Cardiac muscle cell (in vitro differentiated cells and primary cell): ENCODE data around the gene ECHDC3. TPM values are rescaled to one million over a fixed set of nuclear protein-coding genes. Genes with fewer than 3 reads are reported as not detected.

Experiments used
- DNase-seq, 2 donors: peaks; one replicate each; pipeline versions ENCODE4 v3.0.0 to v3.0.0-alpha.2; 2010 to 2017; ENCODE audit warnings: low read depth in 1 of 2, low spot score in 1 of 2
- H3K27ac ChIP-seq: fragments of 200-600 bp; sonication (generic); 2 replicates; pipeline ENCODE4 v1.5.1; 2016
- H3K27me3 ChIP-seq: fragments of 200-600 bp; sonication (generic); 2 replicates; pipeline ENCODE4 v1.6.0; 2016; ENCODE audit warnings: control low read depth
- H3K36me3 ChIP-seq: fragments of 200-600 bp; sonication (generic); 2 replicates; pipeline ENCODE4 v1.5.1; 2016; ENCODE audit warnings: control low read depth
- H3K4me1 ChIP-seq: fragments of 200-600 bp; sonication (generic); 2 replicates; pipeline ENCODE4 v1.8.1; 2017; ENCODE audit warnings: low read depth, mild to moderate bottlenecking, mixed run types
- H3K4me3 ChIP-seq: fragments of 200-600 bp; sonication (generic); 2 replicates; pipeline ENCODE4 v1.5.1; 2016; ENCODE audit warnings: mild to moderate bottlenecking
- H3K9me3 ChIP-seq: fragments of 200-600 bp; sonication (generic); 2 replicates; pipeline ENCODE4 v1.5.1; 2017; ENCODE audit warnings: low read depth, mild to moderate bottlenecking, control low read depth
- CTCF ChIP-seq: IDR thresholded peaks from 2 replicates; pipeline ENCODE4 v1.5.1; 2012; ENCODE audit warnings: low read depth, mild to moderate bottlenecking, low read length
- polyA plus RNA-seq: library from polyadenylated mRNA; unstranded; fragments of >200 nt; fragmentation: Nextera tagmentation; extraction: Ambion mirVana; gene quantifications from 2 replicates; pipeline ENCODE4 v1.2.1, GENCODE V29; 2016
- total RNA-seq: library from RNA; depleted of rRNA; stranded (reverse); fragments of >200 nt; gene quantifications from 2 replicates; pipeline ENCODE4 v1.2.3, GENCODE V29; 2016

The ECHDC3 gene
- total and polyA plus RNA-seq, 2 experiments from 2014 or later: 8.4 to 32.0 TPM

DNA sequence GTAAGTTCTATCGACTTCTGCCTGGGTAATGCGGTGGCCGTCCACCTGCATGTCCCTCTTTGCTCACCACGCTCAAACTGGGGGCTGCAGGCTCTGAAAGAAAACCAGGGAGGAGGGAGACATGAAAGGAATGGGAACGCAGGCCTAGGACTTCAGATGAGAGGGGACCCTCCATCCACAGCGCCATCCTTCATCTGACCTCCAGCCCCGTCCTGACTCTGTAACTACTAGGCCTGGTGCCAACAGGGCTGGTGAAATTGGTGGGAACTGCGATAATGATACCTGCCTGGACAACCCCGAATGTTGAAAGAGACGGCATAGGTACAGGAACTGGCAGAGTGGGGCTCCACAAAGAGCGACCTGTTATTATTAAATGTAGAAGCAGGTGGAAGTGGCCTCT lies 1.3 kb upstream of the ECHDC3 start:
- Histone ChIP-seq H3K4me3 (no peak overlapping the region), H3K36me3 (no peaks in the 10 kb centered on the region), H3K9me3 (no peaks in the 10 kb centered on the region), H3K4me1 (no peaks in the 10 kb centered on the region), H3K27ac (no peak overlapping the region), H3K27me3 (no peaks in the 10 kb centered on the region)
- TF ChIP-seq CTCF: no peak
- DNase-seq: no peak

GRCh38 chr10:11741608-11742007 lies 574 bp upstream of the ECHDC3 start:
- Histone ChIP-seq H3K27me3 (no peaks in the 10 kb centered on the region), H3K4me1 (peaks cover 2% of the 10 kb centered on the region), H3K9me3 (no peaks in the 10 kb centered on the region), H3K27ac (no peak overlapping the region), H3K36me3 (no peaks in the 10 kb centered on the region), H3K4me3 (no peak overlapping the region)
- DNase-seq: no peak
- no peak for TF ChIP-seq CTCF

GRCh38 chr10:11742779-11743298 lies 657 bp downstream of the ECHDC3 start:
- TF ChIP-seq CTCF: no peak
- no peaks in the 10 kb centered on the region for H3K27me3 ChIP-seq
- H3K27ac ChIP-seq: no peak overlapping the region
- H3K4me3 ChIP-seq: peak overlapping the region; percentile 15
- peaks cover 14% of the 10 kb centered on the region for H3K4me1 ChIP-seq
- no peaks in the 10 kb centered on the region for H3K9me3 ChIP-seq
- peak in 1 of 2 donors; percentile 30 for DNase-seq
- no peaks in the 10 kb centered on the region for H3K36me3 ChIP-seq

- DNase-seq: no peak
- Histone ChIP-seq H3K27me3 (no peaks in the 10 kb centered on the region), H3K4me3 (no peak overlapping the region), H3K9me3 (no peaks in the 10 kb centered on the region), H3K36me3 (no peaks in the 10 kb centered on the region), H3K27ac (no peak overlapping the region), H3K4me1 (peaks cover 15% of the 10 kb centered on the region)
- no peak for TF ChIP-seq CTCF
Observed at GRCh38 chr10:11743461-11744338, 1.5 kb downstream of the ECHDC3 start.

- no peaks in the 10 kb centered on the region for H3K9me3 ChIP-seq
- no peak for DNase-seq
- peaks cover 15% of the 10 kb centered on the region for H3K4me1 ChIP-seq
- H3K36me3 ChIP-seq: no peaks in the 10 kb centered on the region
- TF ChIP-seq CTCF: no peak
- no peak overlapping the region for H3K27ac ChIP-seq
- H3K27me3 ChIP-seq: no peaks in the 10 kb centered on the region
- H3K4me3 ChIP-seq: no peak overlapping the region
Observed at GRCh38 chr10:11745045-11745444, 2.9 kb downstream of the ECHDC3 start.
